ENCODE measurements around the gene HSPA12B. TPM values are rescaled to one million over a fixed set of nuclear protein-coding genes. Genes with fewer than 3 reads are reported as not detected.

HSPA12B gene
- total and polyA plus RNA-seq, 7 donors, result 0.69 to 10.5 (median 6.1) TPM

DNA sequence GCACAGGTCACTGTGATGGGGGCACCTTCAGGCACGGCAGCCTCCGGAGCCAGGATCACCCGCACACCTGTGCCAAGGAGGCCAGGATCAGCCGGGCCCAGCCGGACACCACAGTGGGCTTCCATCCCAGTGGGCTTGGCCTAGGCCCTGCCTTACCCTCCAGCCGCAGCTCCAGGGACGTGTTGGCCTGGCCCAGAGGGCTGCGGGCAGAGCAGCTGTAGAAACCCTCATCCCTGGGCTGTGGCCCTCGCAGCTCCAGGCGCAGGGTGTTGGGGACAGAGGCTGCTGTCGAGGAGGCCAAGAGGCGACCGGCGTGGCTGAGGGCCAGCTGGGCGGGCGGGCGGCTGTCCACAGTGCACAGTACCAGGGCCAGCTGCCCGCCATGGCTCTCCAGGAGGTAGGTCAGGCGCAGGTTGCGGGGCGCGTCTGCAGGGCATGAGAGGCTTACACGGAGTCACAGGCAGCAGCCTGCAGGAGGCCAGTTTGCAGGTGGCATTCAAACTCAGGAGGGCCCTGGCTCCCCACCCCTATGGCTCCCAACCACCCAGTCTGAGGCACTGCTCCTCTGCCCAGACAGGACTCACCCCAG lies 39.7 kb upstream of the HSPA12B start:
- no peak for DNase-seq
- H3K4me3 ChIP-seq, result no peak overlapping the region
- peaks cover 0 to 6% (median 1%) of the 10 kb centered on the region in 4 donors for H3K4me1 ChIP-seq
- WGBS, 2 donors, result 86 to 92% methylated on average over 23 of the region's 23 CpGs
- TF ChIP-seq, protein P1, sequence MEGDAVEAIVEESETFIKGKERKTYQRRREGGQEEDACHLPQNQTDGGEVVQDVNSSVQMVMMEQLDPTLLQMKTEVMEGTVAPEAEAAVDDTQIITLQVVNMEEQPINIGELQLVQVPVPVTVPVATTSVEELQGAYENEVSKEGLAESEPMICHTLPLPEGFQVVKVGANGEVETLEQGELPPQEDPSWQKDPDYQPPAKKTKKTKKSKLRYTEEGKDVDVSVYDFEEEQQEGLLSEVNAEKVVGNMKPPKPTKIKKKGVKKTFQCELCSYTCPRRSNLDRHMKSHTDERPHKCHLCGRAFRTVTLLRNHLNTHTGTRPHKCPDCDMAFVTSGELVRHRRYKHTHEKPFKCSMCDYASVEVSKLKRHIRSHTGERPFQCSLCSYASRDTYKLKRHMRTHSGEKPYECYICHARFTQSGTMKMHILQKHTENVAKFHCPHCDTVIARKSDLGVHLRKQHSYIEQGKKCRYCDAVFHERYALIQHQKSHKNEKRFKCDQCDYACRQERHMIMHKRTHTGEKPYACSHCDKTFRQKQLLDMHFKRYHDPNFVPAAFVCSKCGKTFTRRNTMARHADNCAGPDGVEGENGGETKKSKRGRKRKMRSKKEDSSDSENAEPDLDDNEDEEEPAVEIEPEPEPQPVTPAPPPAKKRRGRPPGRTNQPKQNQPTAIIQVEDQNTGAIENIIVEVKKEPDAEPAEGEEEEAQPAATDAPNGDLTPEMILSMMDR (IDR thresholded peaks at IDR 0.05), result no peak
- TF ChIP-seq POLR2A (IDR thresholded peaks at IDR 0.05) (no peak), POLR2AphosphoS5 (IDR thresholded peaks at IDR 0.05) (no peak), EP300 (IDR thresholded peaks at IDR 0.05) (no peak)
- H3K36me3 ChIP-seq, result no peaks in the 10 kb centered on the region
- H3K27ac ChIP-seq, result no peak overlapping the region
- peaks cover 0 to 6% (median 1%) of the 10 kb centered on the region in 4 donors for H3K9me3 ChIP-seq
- H3K27me3 ChIP-seq, result no peaks in the 10 kb centered on the region
- intact Hi-C loops (cut with DNase I), result no loop called here

DNA sequence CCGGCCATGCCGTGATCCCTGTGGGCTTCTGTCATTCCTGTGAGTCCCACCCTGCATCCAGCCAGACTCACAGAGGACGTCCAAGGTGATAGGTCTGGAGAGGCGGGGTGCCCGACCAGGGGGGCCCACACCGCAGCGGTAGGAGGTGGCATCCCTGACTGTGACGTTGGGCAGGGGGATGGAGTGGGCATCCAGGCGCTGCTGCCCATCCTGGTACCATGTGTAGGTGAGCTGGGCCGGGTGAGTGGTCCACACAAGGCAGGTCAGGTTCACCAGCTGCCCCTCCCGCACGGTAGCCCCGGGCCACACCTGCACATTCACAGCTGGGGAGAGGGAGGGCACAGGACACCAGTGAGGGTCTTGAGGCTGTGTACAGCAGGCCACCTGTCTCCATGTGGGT lies 39.1 kb upstream of the HSPA12B start:
- Histone ChIP-seq H3K36me3 (no peaks in the 10 kb centered on the region), H3K9me3 (peaks cover 0 to 6% (median 1%) of the 10 kb centered on the region in 4 donors), H3K27me3 (no peaks in the 10 kb centered on the region), H3K27ac (no peak overlapping the region), H3K4me1 (peaks cover 0 to under 1% (median 0%) of the 10 kb centered on the region in 4 donors), H3K4me3 (no peak overlapping the region)
- TF ChIP-seq POLR2A (IDR thresholded peaks at IDR 0.05) (no peak), EP300 (IDR thresholded peaks at IDR 0.05) (no peak), POLR2AphosphoS5 (IDR thresholded peaks at IDR 0.05) (no peak)
- TF ChIP-seq, protein P1 (IDR thresholded peaks at IDR 0.05), result no peak
- intact Hi-C loops (cut with DNase I), result no loop called here
- no peak for DNase-seq
- whole genome bisulfite sequencing, 2 donors, result 88 to 90% methylated on average over 13 of the region's 13 CpGs

DNA sequence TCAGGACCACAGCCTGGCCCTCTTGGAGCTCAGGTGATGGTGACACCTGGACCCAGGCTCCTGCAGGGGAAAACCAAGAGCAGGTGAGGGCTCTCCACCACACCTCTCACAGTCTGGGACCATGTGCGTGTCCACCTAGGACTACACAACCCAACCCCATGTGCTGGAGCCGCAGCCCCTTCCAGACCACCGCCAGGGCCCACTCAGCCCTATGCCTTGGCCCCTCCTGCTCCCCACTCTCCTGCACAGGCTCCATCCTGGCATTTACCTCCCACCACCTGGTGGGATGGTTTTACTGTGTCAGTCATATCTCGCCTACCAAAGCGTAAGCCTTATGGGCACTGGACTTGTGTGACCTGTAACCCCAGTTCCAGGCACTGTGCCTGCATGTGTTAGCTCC lies 37.6 kb upstream of the HSPA12B start:
- WGBS, 2 donors, result 95 to 96% methylated on average over 5 of the region's 5 CpGs
- H3K9me3 ChIP-seq, result peaks cover 0 to 6% (median 1%) of the 10 kb centered on the region in 4 donors
- H3K4me1 ChIP-seq, result no peaks in the 10 kb centered on the region
- TF ChIP-seq EP300 (IDR thresholded peaks at IDR 0.05), result no peak
- TF ChIP-seq, protein P1 (IDR thresholded peaks at IDR 0.05), result no peak
- no peak for TF ChIP-seq POLR2AphosphoS5 (IDR thresholded peaks at IDR 0.05)
- no peak for TF ChIP-seq POLR2A (IDR thresholded peaks at IDR 0.05)
- no peaks in the 10 kb centered on the region for H3K27me3 ChIP-seq
- intact Hi-C loops (cut with DNase I), result no loop called here
- H3K36me3 ChIP-seq, result no peaks in the 10 kb centered on the region
- DNase-seq, result no peak
- no peak overlapping the region for H3K4me3 ChIP-seq
- no peak overlapping the region for H3K27ac ChIP-seq

DNA sequence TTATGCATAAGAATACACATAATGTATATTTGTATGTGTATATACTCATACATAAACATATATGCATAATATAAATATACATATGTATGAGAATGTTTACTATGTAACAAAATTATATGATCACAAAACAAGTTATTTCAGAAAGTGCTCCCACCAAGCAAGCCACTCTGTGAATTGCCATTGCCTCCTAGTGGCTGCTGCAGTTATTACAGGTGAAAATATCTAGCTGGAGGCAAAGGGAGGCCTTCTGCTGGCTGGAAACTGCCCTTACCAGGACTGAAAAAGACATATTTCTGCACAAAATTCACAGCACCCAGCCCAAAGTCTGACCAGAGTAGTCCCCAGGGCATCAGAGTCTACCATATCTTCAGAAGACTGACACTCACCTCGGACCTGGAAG lies 36.3 kb upstream of the HSPA12B start:
- WGBS, 2 donors, result 84 to 91% methylated on average over 1 of the region's 1 CpG

More for the DNA sequence above, 36.3 kb upstream of the HSPA12B start:
- TF ChIP-seq POLR2AphosphoS5 (IDR thresholded peaks at IDR 0.05), result no peak
- TF ChIP-seq, protein P1 (IDR thresholded peaks at IDR 0.05), result peak in 2 of 4 experiments; percentile 10 to 18
- Histone ChIP-seq H3K27ac (no peak overlapping the region), H3K36me3 (no peaks in the 10 kb centered on the region), H3K9me3 (peaks cover 0 to 6% (median 1%) of the 10 kb centered on the region in 4 donors), H3K4me3 (no peak overlapping the region), H3K4me1 (no peaks in the 10 kb centered on the region), H3K27me3 (no peaks in the 10 kb centered on the region)
- no peak for DNase-seq
- intact Hi-C loops (cut with DNase I), result no loop called here
